Measurements from ENCODE around the gene USH2A.

USH2A gene

GRCh38 chr1:215780139-215780538 is 643.1 kb downstream of the USH2A start:
- DNase-seq (ENCODE audit: low read depth in 2 of 2) = no peak

GRCh38 chr1:215779729-215780128 is 643.5 kb downstream of the USH2A start:
- DNase-seq (ENCODE audit: low read depth in 2 of 2) = no peak

- DNase-seq (ENCODE audit: low read depth in 2 of 2) = no peak
These were observed 645.8 kb downstream of the USH2A start for GRCh38 chr1:215777370-215777925.

GRCh38 chr1:215776336-215776735 is 646.9 kb downstream of the USH2A start:
- no peak for DNase-seq (ENCODE audit: low read depth in 2 of 2)

- no peak for DNase-seq (ENCODE audit: low read depth in 2 of 2)
These were observed 651.1 kb downstream of the USH2A start for GRCh38 chr1:215772151-215772550.

- DNase-seq (ENCODE audit: low read depth in 2 of 2) = no peak
These were observed 654.9 kb downstream of the USH2A start for GRCh38 chr1:215768303-215768702.

- DNase-seq (ENCODE audit: low read depth in 2 of 2) = no peak
These were observed 655.5 kb downstream of the USH2A start for GRCh38 chr1:215767761-215768160.

- no peak for DNase-seq (ENCODE audit: low read depth in 2 of 2)
These were observed 656.7 kb downstream of the USH2A start for GRCh38 chr1:215766521-215766920.

- no peak for DNase-seq (ENCODE audit: low read depth in 2 of 2)
These were observed 657.4 kb downstream of the USH2A start for GRCh38 chr1:215765833-215766232.

- no peak for DNase-seq (ENCODE audit: low read depth in 2 of 2)
These were observed 661.8 kb downstream of the USH2A start for GRCh38 chr1:215761446-215761845.

GRCh38 chr1:215754112-215754511 is 669.1 kb downstream of the USH2A start:
- DNase-seq (ENCODE audit: low read depth in 2 of 2) = no peak

- DNase-seq (ENCODE audit: low read depth in 2 of 2) = no peak
These were observed 673.8 kb downstream of the USH2A start for GRCh38 chr1:215749414-215749813.

- DNase-seq (ENCODE audit: low read depth in 2 of 2) = no peak
These were observed 674.8 kb downstream of the USH2A start for GRCh38 chr1:215748431-215748830.

- DNase-seq (ENCODE audit: low read depth in 2 of 2) = no peak
These were observed 678.8 kb downstream of the USH2A start for GRCh38 chr1:215744419-215744818.

GRCh38 chr1:215739025-215739424 is 684.2 kb downstream of the USH2A start:
- no peak for DNase-seq (ENCODE audit: low read depth in 2 of 2)

GRCh38 chr1:215731699-215732098 is 691.5 kb downstream of the USH2A start:
- DNase-seq (ENCODE audit: low read depth in 2 of 2) = no peak

GRCh38 chr1:215730600-215730999 is 692.6 kb downstream of the USH2A start:
- no peak for DNase-seq (ENCODE audit: low read depth in 2 of 2)

- no peak for DNase-seq (ENCODE audit: low read depth in 2 of 2)
These were observed 695.1 kb downstream of the USH2A start for GRCh38 chr1:215728169-215728568.

- DNase-seq (ENCODE audit: low read depth in 2 of 2) = no peak
These were observed 703.1 kb downstream of the USH2A start for GRCh38 chr1:215720126-215720525.

- DNase-seq (ENCODE audit: low read depth in 2 of 2) = no peak
These were observed 703.7 kb downstream of the USH2A start for GRCh38 chr1:215719552-215719951.

- no peak for DNase-seq (ENCODE audit: low read depth in 2 of 2)
These were observed 704.5 kb downstream of the USH2A start for GRCh38 chr1:215718575-215719287.

- no peak for DNase-seq (ENCODE audit: low read depth in 2 of 2)
These were observed 705.4 kb downstream of the USH2A start for GRCh38 chr1:215717677-215718426.

- DNase-seq (ENCODE audit: low read depth in 2 of 2) = no peak
These were observed 712.4 kb downstream of the USH2A start for GRCh38 chr1:215710899-215711225.

Measured in activated CD4-positive, alpha-beta T cell treated with anti-CD3 and anti-CD28 coated beads for 24 hours (primary cell).